Coronary artery (tissue), 2 donors: Measurements from ENCODE around the gene RPA4.
"Not testable (repeated sequence)": the region's sequence is repeated elsewhere in the genome, so short reads cannot be mapped to it uniquely, and the experiment has no call there.

Experiments used
- DNase-seq: peaks from one replicate; pipeline ENCODE4 v3.0.0-alpha.2; 2017; ENCODE audit warnings: low spot score
- H3K27ac ChIP-seq, 2 donors: fragments of 200-600 bp; sonication (generic); one replicate each; pipeline ENCODE4 v1.5.1; 2016 to 2019
- H3K4me3 ChIP-seq: fragments of 200-600 bp; sonication (generic); 2 replicates; pipeline ENCODE4 v1.5.1; 2016; ENCODE audit warnings: mild to moderate bottlenecking, moderate library complexity
- CTCF ChIP-seq: fragments of 200-600 bp; sonication (generic); IDR thresholded peaks from one replicate; pipeline ENCODE4 v1.5.1; 2019; ENCODE audit warnings: antibody characterized with exemption

RPA4 gene

DNA sequence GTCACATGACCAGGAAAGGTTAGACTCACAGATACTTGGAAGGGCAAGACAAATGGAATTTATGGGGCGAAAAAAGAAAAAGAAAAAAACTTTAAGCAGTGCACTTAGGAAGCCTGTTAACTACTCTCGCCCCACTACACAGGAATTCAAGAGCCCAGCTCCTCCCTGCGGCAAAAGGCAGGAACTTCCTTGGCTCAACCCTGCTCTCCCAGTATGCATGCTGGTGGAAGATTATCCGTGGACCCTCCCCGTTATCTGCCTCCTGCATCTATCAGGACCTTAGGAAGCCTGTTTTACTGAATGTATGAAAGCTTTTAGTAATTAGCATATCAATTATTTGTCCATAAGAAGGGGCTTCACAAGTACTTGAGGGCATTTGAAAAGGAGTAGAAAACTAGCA lies 40.1 kb upstream of the RPA4 start:
- TF ChIP-seq CTCF = no peak
- no peak for DNase-seq
- Histone ChIP-seq H3K27ac (no peak overlapping the region), H3K4me3 (no peak overlapping the region)

GRCh38 chrX:96846841-96847240 lies 36.9 kb upstream of the RPA4 start:
- Histone ChIP-seq H3K4me3 (no peak overlapping the region), H3K27ac (no peak overlapping the region)
- TF ChIP-seq CTCF = no peak
- no peak for DNase-seq

GRCh38 chrX:96859422-96859821 lies 24.3 kb upstream of the RPA4 start:
- H3K4me3 ChIP-seq, H3K27ac ChIP-seq, DNase-seq: not testable (repeated sequence)

GRCh38 chrX:96861218-96861617 lies 22.5 kb upstream of the RPA4 start:
- TF ChIP-seq CTCF = no peak
- H3K4me3 ChIP-seq = no peak overlapping the region
- no peak for DNase-seq
- H3K27ac ChIP-seq = no peak overlapping the region

GRCh38 chrX:96861661-96862060 lies 22.0 kb upstream of the RPA4 start:
- no peak overlapping the region for H3K4me3 ChIP-seq
- H3K27ac ChIP-seq = no peak overlapping the region
- DNase-seq = no peak
- TF ChIP-seq CTCF = no peak

GRCh38 chrX:96884027-96884426 lies 319 bp downstream of the RPA4 start:
- H3K27ac ChIP-seq = no peak overlapping the region
- DNase-seq = no peak
- H3K4me3 ChIP-seq = no peak overlapping the region
- TF ChIP-seq CTCF = no peak

GRCh38 chrX:96889726-96890125 lies 6.0 kb downstream of the RPA4 start:
- no peak overlapping the region for H3K27ac ChIP-seq
- TF ChIP-seq CTCF = no peak
- DNase-seq = no peak
- H3K4me3 ChIP-seq = no peak overlapping the region

- Histone ChIP-seq H3K4me3 (no peak overlapping the region), H3K27ac (no peak overlapping the region)
- TF ChIP-seq CTCF = no peak
- no peak for DNase-seq
Observed at GRCh38 chrX:96906741-96907140, 23.0 kb downstream of the RPA4 start.
